IMR-90 (cell line): ENCODE results near the gene DPM1. TPM values are rescaled to one million over a fixed set of nuclear protein-coding genes. Genes with fewer than 3 reads are reported as not detected.

ENCODE experiments used
- ATAC-seq: fragments of 200-7000 bp; cut with Tn5 transposase; 2 replicates; pipeline ENCODE4 v1.9.1; 2020; ENCODE audit warnings: low read depth, mild to moderate bottlenecking, moderate library complexity
- BruUV-seq: library from RNA; stranded (reverse); fragments of 400-500 nt; replicated peaks from 2 replicates; lab custom pipeline; 2021; lab: Mats Ljungman, UMichigan
- CTCF ChIA-PET: fragments of 300-600 bp; formaldehyde crosslinking; extraction: SDS; loops from one replicate; lab custom pipeline; 2021; ENCODE audit warnings: antibody characterized with exemption; lab: Yijun Ruan, JAX
- POLR2A ChIA-PET: fragments of 300-600 bp; sonication (Branson Sonifier 250); formaldehyde crosslinking; loops from one replicate; lab custom pipeline; 2022; ENCODE audit warnings: antibody characterized with exemption; ENCODE audit not compliant: unreplicated experiment; lab: Charles Lee
- DNase-seq: peaks from one replicate; pipeline ENCODE4 v3.0.0; 2013
- H2AFZ ChIP-seq: replicated peaks from 2 replicates; pipeline ENCODE3; 2013; ENCODE audit warnings: low read length, mild to moderate bottlenecking; ENCODE audit not compliant: poor library complexity
- H2AK5ac ChIP-seq: 2 replicates; pipeline ENCODE4 v1.6.1; 2013; ENCODE audit warnings: low read depth, low read length, inconsistent platforms
- H2AK9ac ChIP-seq: replicated peaks from 2 replicates; pipeline ENCODE3; 2013; ENCODE audit warnings: mild to moderate bottlenecking, low read depth, low read length, moderate library complexity; ENCODE audit not compliant: poor library complexity
- H2BK120ac ChIP-seq: 2 replicates; pipeline ENCODE4 v1.6.1; 2013; ENCODE audit warnings: low read depth, low read length, inconsistent platforms
- H2BK15ac ChIP-seq: 3 replicates; pipeline ENCODE4 v1.6.1; 2013; ENCODE audit warnings: low read depth, low read length, inconsistent platforms
- H2BK20ac ChIP-seq: 2 replicates; pipeline ENCODE4 v1.6.1; 2013; ENCODE audit warnings: low read depth, mild to moderate bottlenecking, inconsistent platforms, low read length, moderate library complexity
- H2BK5ac ChIP-seq: 2 replicates; pipeline ENCODE4 v1.6.1; 2013; ENCODE audit warnings: mild to moderate bottlenecking, low read depth, low read length, inconsistent platforms; ENCODE audit not compliant: poor library complexity, severe bottlenecking
- H3K14ac ChIP-seq: replicated peaks from 2 replicates; pipeline ENCODE4 v1.6.1; 2013; ENCODE audit warnings: low read depth, low read length, inconsistent platforms
- H3K18ac ChIP-seq: 2 replicates; pipeline ENCODE4 v1.6.1; 2013; ENCODE audit warnings: low read depth, low read length, control low read depth
- H3K23ac ChIP-seq: 2 replicates; pipeline ENCODE4 v1.6.1; 2013; ENCODE audit warnings: low read depth, low read length, inconsistent platforms
- H3K27ac ChIP-seq: 2 replicates; pipeline ENCODE4 v1.5.1; 2013; ENCODE audit warnings: mild to moderate bottlenecking, control low read depth, low read length; ENCODE audit not compliant: insufficient read depth
- H3K27me3 ChIP-seq: 2 replicates; pipeline ENCODE4 v1.6.1; 2013; ENCODE audit warnings: low read length; ENCODE audit not compliant: control insufficient read depth, insufficient read depth
- H3K36me3 ChIP-seq: 2 replicates; pipeline ENCODE4 v1.6.1; 2013; ENCODE audit warnings: low read length, mixed read lengths; ENCODE audit not compliant: control insufficient read depth, insufficient read depth
- H3K4ac ChIP-seq: 2 replicates; pipeline ENCODE4 v1.6.1; 2013; ENCODE audit warnings: low read depth, low read length, inconsistent platforms
- H3K4me1 ChIP-seq: 2 replicates; pipeline ENCODE4 v1.6.1; 2013; ENCODE audit warnings: low read length, mixed read lengths; ENCODE audit not compliant: control insufficient read depth, insufficient read depth
- H3K4me2 ChIP-seq: 2 replicates; pipeline ENCODE4 v1.6.1; 2013; ENCODE audit warnings: low read depth, mild to moderate bottlenecking, control low read depth, low read length, moderate library complexity
- H3K4me3 ChIP-seq: 2 replicates; pipeline ENCODE4 v1.5.1; 2013; ENCODE audit warnings: low read depth, mild to moderate bottlenecking, control low read depth, low read length, moderate library complexity; ENCODE audit not compliant: insufficient read depth
- H3K56ac ChIP-seq: 2 replicates; pipeline ENCODE4 v1.6.1; 2013; ENCODE audit warnings: low read length, inconsistent platforms; ENCODE audit not compliant: insufficient read depth; ENCODE audit errors: extremely low read depth
- H3K79me1 ChIP-seq, 2 experiments: 2 replicates each; pipeline ENCODE4 v1.6.1; 2013; ENCODE audit warnings: low read length in 2 of 2, inconsistent platforms in 1 of 2, low read depth in 1 of 2
- H3K9ac ChIP-seq: 2 replicates; pipeline ENCODE4 v1.6.1; 2013; ENCODE audit warnings: low read depth, low read length, control low read depth
- H3K9me1 ChIP-seq: 2 replicates; pipeline ENCODE4 v1.6.1; 2013; ENCODE audit warnings: low read length, inconsistent platforms; ENCODE audit not compliant: insufficient read depth
- H3K9me3 ChIP-seq: 2 replicates; pipeline ENCODE4 v1.6.1; 2013; ENCODE audit warnings: low read length; ENCODE audit not compliant: control insufficient read depth, insufficient read depth
- H4K20me1 ChIP-seq: 2 replicates; pipeline ENCODE4 v1.6.1; 2013; ENCODE audit warnings: low read length, inconsistent platforms; ENCODE audit not compliant: insufficient read depth
- H4K5ac ChIP-seq: 2 replicates; pipeline ENCODE4 v1.6.1; 2013; ENCODE audit warnings: mild to moderate bottlenecking, low read depth, low read length, control low read depth
- H4K8ac ChIP-seq, 2 experiments: 2 replicates each; pipeline ENCODE4 v1.6.1; 2013; ENCODE audit warnings: low read depth in 2 of 2, low read length in 2 of 2, control low read depth in 1 of 2, inconsistent platforms in 1 of 2
- H4K91ac ChIP-seq: 2 replicates; pipeline ENCODE4 v1.6.1; 2013; ENCODE audit warnings: low read depth, low read length, inconsistent platforms; ENCODE audit not compliant: insufficient read depth
- CEBPB ChIP-seq: IDR thresholded peaks from 2 replicates; pipeline ENCODE4 v1.6.1; 2012; ENCODE audit warnings: low read depth, low read length, improper control_type of control experiment
- WGBS, 2 experiments: methylation state at CpG; one replicate each; pipeline versions ENCODE4 v1.1.5 to v1.1.7; 2013; ENCODE audit warnings: missing lambda C conversion rate in 2 of 2; ENCODE audit not compliant: insufficient read length in 1 of 2; ENCODE audit errors: extremely low coverage in 2 of 2; 5-methylcytosine and 5-hydroxymethylcytosine counted together
- dilution Hi-C: fragments of 300-500 bp; cut with HindIII; formaldehyde crosslinking; loops from one replicate; pipeline ENCODE4 v1.14.3; 2018; ENCODE audit warnings: low sequenced_read_pairs; ENCODE audit not compliant: unreplicated experiment
- in situ Hi-C: fragments of 300-500 bp; cut with MboI; formaldehyde crosslinking; loops from 3 replicates; pipeline ENCODE4 v1.14.3; 2019; ENCODE audit warnings: low sequenced_read_pairs, inconsistent platforms, mixed read lengths
- intact Hi-C: fragments of 100-400 bp; cut with micrococcal nuclease; formaldehyde crosslinking; loops from 2 replicates; pipeline ENCODE4 v1.10.0; 2022
- polyA plus RNA-seq, 3 experiments: library from polyadenylated mRNA; depleted of rRNA; stranded (reverse); fragments of >200 nt; gene quantifications; 2 replicates each; pipeline ENCODE4 v1.2.3, GENCODE V29; 2012; ENCODE audit warnings: low replicate concordance in 1 of 3
- total RNA-seq: library from RNA; depleted of rRNA; stranded (reverse); fragments of >200 nt; gene quantifications from 2 replicates; pipeline ENCODE4 v1.2.3, GENCODE V29; 2012
- TF ChIP-seq, protein P1 (sequence below): conservative IDR thresholded peaks from 2 replicates; pipeline ENCODE4 v1.5.1; 2012; ENCODE audit warnings: mild to moderate bottlenecking, low read depth, low read length, improper control_type of control experiment

The DPM1 gene
- total and polyA plus RNA-seq, 2 of the 4 experiments (the other 2 are of a cell fraction), result 59.1 to 89.1 TPM

DNA sequence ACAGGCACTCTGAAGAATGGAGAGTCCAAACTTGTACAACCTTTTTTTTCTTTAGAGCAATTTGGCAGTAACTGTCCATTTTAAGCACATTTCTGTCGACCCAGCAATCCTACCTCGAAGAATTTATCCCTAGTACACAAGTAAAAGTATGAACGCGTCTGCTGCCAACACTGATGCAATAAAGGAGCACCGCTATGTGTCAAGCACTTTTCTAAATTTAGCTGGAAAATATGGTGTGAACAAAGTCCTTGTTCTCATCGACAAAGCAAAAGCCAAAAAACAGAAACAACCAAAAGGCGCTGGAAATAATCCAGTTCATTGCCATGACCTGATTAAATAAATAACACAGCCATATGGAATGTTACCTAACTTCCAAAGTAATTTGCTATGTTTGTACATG, 1.1 kb downstream of the DPM1 start:
- H3K4me2 ChIP-seq, result peak overlapping the region; percentile 96
- H2BK20ac ChIP-seq, result no peak overlapping the region
- in situ Hi-C loops, result no loop called here
- H3K23ac ChIP-seq, result peak overlapping the region; percentile 36; the same call in 1 of the 2 replicates
- no peaks in the 10 kb centered on the region for H3K9me3 ChIP-seq
- H2BK15ac ChIP-seq, result no peak overlapping the region
- H3K9me1 ChIP-seq, result peaks cover 7% of the 10 kb centered on the region; the same call in 1 of the 2 replicates
- H2AFZ ChIP-seq, result no peak overlapping the region
- ChIA-PET CTCF (interaction anchor here (0.6 to 0.7 kb wide), 2 partner anchors 544 to 947 kb away, joined by 3 to 6 read pairs; no protein-coding TSS in a partner anchor), POLR2A (no interaction called here)
- no peak overlapping the region for H2BK5ac ChIP-seq
- H4K5ac ChIP-seq, result no peak overlapping the region
- H2BK120ac ChIP-seq, result no peak overlapping the region
- no peak overlapping the region for H4K91ac ChIP-seq
- H3K4ac ChIP-seq, result no peak overlapping the region
- peaks cover 13 to 58% of the 10 kb centered on the region in 2 experiments for H3K79me1 ChIP-seq
- no peak for DNase-seq
- H3K14ac ChIP-seq, result no peak overlapping the region
- no peak overlapping the region for H2AK9ac ChIP-seq
- H4K8ac ChIP-seq, result no peak overlapping the region
- intact Hi-C loops, result loop anchor here (2.0 kb wide), 1 partner anchor 138 kb away; no protein-coding TSS in a partner anchor
- H3K36me3 ChIP-seq, result peaks cover 6% of the 10 kb centered on the region
- dilution Hi-C loops, result no loop called here
- peak overlapping the region; percentile 97; the same call in 1 of the 2 replicates for H3K9ac ChIP-seq
- H3K56ac ChIP-seq, result no peak overlapping the region
- TF ChIP-seq CEBPB, result peak; percentile 70
- TF ChIP-seq, protein P1, sequence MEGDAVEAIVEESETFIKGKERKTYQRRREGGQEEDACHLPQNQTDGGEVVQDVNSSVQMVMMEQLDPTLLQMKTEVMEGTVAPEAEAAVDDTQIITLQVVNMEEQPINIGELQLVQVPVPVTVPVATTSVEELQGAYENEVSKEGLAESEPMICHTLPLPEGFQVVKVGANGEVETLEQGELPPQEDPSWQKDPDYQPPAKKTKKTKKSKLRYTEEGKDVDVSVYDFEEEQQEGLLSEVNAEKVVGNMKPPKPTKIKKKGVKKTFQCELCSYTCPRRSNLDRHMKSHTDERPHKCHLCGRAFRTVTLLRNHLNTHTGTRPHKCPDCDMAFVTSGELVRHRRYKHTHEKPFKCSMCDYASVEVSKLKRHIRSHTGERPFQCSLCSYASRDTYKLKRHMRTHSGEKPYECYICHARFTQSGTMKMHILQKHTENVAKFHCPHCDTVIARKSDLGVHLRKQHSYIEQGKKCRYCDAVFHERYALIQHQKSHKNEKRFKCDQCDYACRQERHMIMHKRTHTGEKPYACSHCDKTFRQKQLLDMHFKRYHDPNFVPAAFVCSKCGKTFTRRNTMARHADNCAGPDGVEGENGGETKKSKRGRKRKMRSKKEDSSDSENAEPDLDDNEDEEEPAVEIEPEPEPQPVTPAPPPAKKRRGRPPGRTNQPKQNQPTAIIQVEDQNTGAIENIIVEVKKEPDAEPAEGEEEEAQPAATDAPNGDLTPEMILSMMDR, result no peak
- H4K20me1 ChIP-seq, result peaks cover 29% of the 10 kb centered on the region
- ATAC-seq, result no peak
- no peaks in the 10 kb centered on the region for H3K27me3 ChIP-seq
- H3K18ac ChIP-seq, result no peak overlapping the region
- no TSS peak for BruUV-seq
- peak overlapping the region; percentile 91 for H3K4me3 ChIP-seq
- no peak overlapping the region; the same call in 1 of the 2 replicates for H2AK5ac ChIP-seq
- no peak overlapping the region for H3K27ac ChIP-seq
- WGBS, 2 experiments, result no CpG with 5 or more reads among the region's 7 CpGs
- H3K4me1 ChIP-seq, result peaks cover 10% of the 10 kb centered on the region
